Measurements from ENCODE around the gene INO80E.

DNA sequence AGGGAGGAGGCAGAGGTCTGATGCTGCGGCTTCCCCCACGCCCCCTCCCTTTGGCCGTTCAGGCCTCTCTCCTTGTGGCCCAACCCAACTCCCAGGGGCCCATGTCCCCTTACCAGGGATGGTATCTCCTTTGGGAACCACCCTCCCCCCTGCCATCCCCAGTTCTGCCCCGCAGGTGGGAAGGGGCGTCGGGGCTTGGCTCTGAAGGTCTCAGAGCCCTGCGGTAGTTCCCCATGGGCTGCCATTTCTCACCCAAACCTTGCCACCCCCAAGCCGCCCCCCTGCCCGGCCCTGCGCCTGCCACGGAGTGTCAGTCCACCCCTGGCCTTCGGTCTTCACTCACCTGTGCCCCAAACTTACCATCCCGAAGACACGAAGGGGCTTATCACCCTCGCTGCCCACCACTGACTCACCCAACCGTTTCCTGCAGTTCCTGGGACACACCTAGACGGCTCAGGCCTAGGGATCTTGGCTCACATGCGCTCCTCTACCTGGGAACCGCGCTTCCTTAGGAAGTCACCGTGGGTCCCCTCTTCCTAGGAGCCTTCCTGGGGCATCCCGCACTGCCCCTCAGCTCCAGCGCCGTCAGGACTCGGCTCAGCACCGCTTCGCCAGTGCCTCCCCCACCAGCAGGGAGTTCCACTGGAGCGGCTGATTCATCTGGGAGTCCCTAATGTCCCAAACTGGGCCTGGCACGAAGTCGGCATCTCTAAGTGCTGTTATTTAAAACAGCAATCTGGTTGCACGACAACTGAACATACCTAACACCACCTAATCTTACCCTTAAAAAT, 15.9 kb downstream of the INO80E start:
- TF ChIP-seq CTCF (IDR thresholded peaks at IDR 0.05) = no peak
- TF ChIP-seq ZFX (IDR thresholded peaks at IDR 0.05; ENCODE audit: borderline replicate concordance) = no peak

Measured in 22Rv1 (cell line).